Mucosa of rectum (tissue), 2 donors: ENCODE results near the gene GAS6.
A peak's percentile ranks its signal among the peaks of the same experiment; 100 is the strongest.

ENCODE experiments used
- H3K27ac ChIP-seq, 2 donors: one replicate each; pipeline ENCODE4 v1.7.0; 2013; ENCODE audit warnings: inconsistent platforms in 2 of 2, low read depth in 2 of 2, low read length in 2 of 2
- H3K27me3 ChIP-seq, 2 donors: one replicate each; pipeline ENCODE4 v1.7.0; 2013; ENCODE audit warnings: low read length in 2 of 2; ENCODE audit not compliant: control insufficient read depth in 2 of 2, insufficient read depth in 2 of 2
- H3K36me3 ChIP-seq, 2 donors: one replicate each; pipeline ENCODE4 v1.7.0; 2013; ENCODE audit warnings: low read length in 2 of 2; ENCODE audit not compliant: control insufficient read depth in 2 of 2, insufficient read depth in 2 of 2
- H3K4me1 ChIP-seq, 2 donors: one replicate each; pipeline ENCODE4 v1.7.0; 2013; ENCODE audit warnings: low read length in 2 of 2, mild to moderate bottlenecking in 1 of 2; ENCODE audit not compliant: control insufficient read depth in 2 of 2, insufficient read depth in 2 of 2
- H3K4me3 ChIP-seq, 2 donors: one replicate each; pipeline ENCODE4 v1.7.0; 2013; ENCODE audit warnings: low read length in 2 of 2
- H3K9ac ChIP-seq, 2 donors: one replicate each; pipeline ENCODE4 v1.7.0; 2013; ENCODE audit warnings: low read length in 2 of 2, low read depth in 1 of 2, mild to moderate bottlenecking in 1 of 2
- H3K9me3 ChIP-seq, 2 donors: one replicate each; pipeline ENCODE4 v1.7.0; 2013; ENCODE audit warnings: low read length in 2 of 2; ENCODE audit not compliant: control insufficient read depth in 2 of 2
- donor health status: healthy.
- donor health status: Normal muscosa, but diverticular disease.

GAS6 gene

DNA sequence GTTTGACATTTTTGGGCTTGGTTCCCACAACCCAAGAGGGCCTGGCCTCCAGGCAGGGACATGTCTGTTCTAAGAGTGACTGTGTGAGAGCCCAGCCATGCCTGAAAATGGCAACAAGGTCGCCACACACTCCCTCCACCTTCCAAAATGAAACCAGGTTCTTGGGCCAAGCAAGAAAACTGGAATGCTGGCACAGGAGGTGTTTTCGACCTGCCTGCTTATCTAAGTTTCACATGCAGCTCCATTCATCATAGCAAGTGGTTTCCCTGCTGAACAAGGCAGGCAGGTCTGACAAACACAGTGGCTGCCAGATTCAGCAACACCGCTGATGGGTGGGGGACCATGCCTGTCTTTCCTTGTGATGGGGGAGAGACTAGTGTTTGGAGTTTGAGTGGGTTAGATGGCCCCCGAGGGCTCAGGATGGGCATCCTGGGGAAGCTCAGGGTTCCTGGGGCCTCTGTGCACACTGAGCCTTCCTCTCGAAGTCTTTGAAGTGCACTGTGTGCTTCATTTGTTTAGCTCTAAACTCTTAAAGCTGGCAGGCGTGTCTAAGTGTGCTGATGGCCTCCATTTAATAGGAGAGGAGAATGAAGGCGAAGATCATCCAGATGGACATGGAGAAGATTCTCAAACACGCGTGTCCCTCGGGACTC, 17.9 kb upstream of the GAS6 start:
- Histone ChIP-seq H3K4me3 (no peak overlapping the region), H3K9me3 (no peaks in the 10 kb centered on the region), H3K36me3 (no peaks in the 10 kb centered on the region), H3K27me3 (peaks cover 0 to 1% of the 10 kb centered on the region in 2 donors), H3K9ac (no peak overlapping the region), H3K4me1 (no peaks in the 10 kb centered on the region), H3K27ac (peak overlapping the region in 1 of 2 donors; percentile 8)

DNA sequence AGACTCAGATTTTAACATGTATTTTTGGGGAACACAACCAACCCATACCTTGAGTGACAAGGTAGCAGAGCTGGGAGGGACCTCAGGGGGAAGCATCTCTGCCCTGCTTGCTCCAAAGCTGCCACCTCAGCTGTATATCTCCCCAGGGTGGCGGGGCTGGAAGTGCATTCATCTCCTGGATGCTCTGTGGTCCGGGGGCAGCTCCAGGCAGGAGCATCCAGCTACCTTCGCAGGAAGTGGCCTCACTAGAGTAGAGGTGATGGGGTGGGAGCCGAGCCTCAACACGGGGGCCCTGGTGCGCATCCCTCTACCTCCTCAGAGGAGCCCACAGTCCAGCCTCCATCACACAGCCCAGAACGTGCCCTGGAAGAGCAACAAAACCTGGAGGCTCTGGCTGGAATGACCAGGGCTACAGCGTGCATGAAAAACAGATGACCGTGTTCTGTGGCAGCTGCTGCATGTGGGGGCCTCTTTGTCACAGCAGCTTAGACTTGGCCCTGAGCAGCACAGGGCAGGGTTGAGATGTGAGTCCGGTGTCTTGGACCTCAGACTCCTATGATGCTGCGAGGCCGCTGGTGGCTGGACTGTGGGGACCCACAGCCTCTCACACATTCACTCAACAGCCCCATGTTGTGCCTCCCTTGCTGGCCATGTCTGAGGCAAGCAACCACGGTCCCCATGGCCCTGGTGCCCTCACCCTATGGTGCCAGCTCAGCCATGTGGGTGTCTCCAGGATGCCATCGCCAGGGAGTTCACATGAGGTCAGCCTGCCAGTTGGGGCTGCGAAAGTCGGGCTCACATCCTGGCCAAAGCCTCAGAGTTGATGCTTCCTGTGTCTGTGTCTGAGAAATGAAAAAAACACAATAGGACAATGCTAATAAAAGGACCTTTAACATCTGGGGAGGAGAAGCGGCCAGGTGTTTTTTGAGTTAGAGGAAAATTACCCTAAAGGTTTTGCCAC, 17.1 kb upstream of the GAS6 start:
- H3K27ac ChIP-seq, result no peak overlapping the region
- H3K4me1 ChIP-seq, result no peaks in the 10 kb centered on the region
- no peaks in the 10 kb centered on the region for H3K9me3 ChIP-seq
- H3K36me3 ChIP-seq, result no peaks in the 10 kb centered on the region
- H3K9ac ChIP-seq, result no peak overlapping the region
- H3K4me3 ChIP-seq, result no peak overlapping the region
- peaks cover 0 to 1% of the 10 kb centered on the region in 2 donors for H3K27me3 ChIP-seq

DNA sequence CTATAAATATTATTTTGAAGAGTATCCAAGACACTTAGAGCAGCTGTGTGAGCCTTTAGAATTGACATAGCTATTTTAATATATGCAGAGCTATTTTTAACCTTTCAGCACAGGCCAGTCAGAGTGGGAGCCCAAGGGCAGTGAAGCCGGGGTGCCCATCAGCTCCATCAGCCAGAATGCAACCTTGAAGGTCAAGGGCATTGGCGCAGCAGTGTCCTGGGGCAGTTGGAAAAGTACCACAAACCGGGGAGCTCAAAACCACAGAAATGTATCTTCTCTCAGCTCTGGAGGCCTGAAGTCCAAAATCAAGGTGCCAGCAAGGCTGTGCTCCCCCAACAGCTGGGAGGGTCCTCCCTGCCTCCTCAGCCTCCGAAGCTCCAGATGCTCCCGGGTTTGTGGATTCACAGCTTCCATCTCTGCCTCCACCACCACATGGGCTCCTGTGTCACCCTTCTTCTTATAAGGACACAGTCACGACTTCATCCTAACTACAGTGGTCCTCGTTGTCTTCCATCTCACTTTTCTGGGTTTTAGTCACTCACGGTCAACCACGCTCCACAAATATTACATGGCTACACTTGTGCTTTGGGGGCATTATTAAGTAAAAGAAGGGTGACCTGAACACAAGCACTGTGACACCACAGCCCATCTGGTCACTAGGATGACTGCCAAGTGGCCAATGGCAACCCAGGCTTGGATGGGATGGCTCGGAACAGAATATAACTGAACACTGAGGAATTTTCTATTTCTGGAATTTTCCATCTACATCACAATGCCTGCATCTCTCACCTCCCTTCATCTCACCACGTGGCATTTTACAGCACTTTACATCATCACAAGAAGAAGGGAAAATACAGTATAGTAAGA, 15.9 kb upstream of the GAS6 start:
- Histone ChIP-seq H3K36me3 (no peaks in the 10 kb centered on the region), H3K9me3 (no peaks in the 10 kb centered on the region), H3K9ac (no peak overlapping the region), H3K4me3 (no peak overlapping the region), H3K27me3 (peaks cover 0 to 4% of the 10 kb centered on the region in 2 donors), H3K27ac (no peak overlapping the region), H3K4me1 (no peaks in the 10 kb centered on the region)

DNA sequence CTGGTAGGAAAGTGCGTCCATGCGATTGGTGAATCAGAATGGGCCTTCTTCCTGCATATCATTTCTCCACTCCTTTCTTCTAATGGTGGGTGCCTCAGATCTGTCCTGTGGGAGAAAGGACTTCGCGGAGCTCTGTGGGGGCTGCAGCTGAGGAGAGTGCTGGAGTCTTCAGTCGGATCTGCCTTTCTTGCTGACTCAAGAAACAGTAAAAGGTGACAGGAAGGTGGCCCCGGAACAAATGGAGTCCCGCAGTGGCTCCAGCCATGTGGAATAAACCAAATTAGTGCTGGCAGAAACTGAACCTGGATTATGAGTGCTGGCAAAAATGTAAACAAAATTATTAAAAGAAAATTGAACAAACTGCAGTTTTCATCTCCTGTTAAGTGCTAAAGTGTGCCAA, 15.1 kb upstream of the GAS6 start:
- H3K4me1 ChIP-seq, result no peaks in the 10 kb centered on the region
- no peak overlapping the region for H3K9ac ChIP-seq
- H3K36me3 ChIP-seq, result no peaks in the 10 kb centered on the region
- no peak overlapping the region for H3K4me3 ChIP-seq
- H3K27me3 ChIP-seq, result peaks cover 0 to 4% of the 10 kb centered on the region in 2 donors
- H3K27ac ChIP-seq, result no peak overlapping the region
- no peaks in the 10 kb centered on the region for H3K9me3 ChIP-seq

DNA sequence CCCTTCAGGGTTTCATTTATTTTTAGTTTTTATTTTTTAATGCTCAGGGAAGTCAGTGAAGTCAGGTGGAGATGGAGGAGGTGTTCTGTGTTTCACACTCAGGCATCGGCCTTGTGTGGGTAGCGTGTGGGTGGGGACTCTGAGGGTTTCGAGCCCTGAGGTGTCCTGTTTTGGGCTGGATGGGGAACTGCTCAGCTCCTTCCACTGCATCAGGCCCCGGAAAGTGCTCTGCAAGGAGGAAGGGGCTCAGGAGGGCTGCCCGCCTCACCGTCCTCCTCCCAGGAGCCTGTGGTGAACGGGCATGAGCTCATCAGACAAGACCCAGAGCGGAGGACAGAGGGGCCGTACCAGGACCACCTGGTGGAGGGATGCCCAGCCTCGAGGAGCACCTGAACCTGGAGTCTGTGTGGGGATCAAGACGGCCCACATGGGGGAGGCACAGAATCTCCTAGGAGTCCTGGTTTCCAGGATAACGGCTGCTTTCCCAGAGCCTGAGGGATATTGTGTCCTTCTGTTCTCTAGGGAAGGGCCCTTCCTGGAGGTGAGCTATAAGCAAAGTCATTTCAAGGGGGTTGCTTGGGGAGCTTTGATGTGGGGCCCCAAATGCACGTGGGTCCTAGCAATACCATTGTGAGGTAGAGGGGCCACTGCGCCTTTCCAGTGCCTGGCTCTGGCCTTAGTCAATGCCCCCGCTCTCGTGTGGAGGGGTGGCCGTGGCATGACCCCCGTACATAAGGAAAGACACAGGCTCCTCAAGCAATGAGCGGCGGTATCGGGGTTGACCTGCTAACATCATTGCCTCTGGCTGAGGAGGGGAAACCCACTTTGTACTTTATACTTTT, 13.5 kb upstream of the GAS6 start:
- no peaks in the 10 kb centered on the region for H3K36me3 ChIP-seq
- no peak overlapping the region for H3K4me3 ChIP-seq
- H3K9me3 ChIP-seq, result no peaks in the 10 kb centered on the region
- no peak overlapping the region for H3K9ac ChIP-seq
- peaks cover 0 to 4% of the 10 kb centered on the region in 2 donors for H3K27me3 ChIP-seq
- H3K27ac ChIP-seq, result no peak overlapping the region
- no peaks in the 10 kb centered on the region for H3K4me1 ChIP-seq

DNA sequence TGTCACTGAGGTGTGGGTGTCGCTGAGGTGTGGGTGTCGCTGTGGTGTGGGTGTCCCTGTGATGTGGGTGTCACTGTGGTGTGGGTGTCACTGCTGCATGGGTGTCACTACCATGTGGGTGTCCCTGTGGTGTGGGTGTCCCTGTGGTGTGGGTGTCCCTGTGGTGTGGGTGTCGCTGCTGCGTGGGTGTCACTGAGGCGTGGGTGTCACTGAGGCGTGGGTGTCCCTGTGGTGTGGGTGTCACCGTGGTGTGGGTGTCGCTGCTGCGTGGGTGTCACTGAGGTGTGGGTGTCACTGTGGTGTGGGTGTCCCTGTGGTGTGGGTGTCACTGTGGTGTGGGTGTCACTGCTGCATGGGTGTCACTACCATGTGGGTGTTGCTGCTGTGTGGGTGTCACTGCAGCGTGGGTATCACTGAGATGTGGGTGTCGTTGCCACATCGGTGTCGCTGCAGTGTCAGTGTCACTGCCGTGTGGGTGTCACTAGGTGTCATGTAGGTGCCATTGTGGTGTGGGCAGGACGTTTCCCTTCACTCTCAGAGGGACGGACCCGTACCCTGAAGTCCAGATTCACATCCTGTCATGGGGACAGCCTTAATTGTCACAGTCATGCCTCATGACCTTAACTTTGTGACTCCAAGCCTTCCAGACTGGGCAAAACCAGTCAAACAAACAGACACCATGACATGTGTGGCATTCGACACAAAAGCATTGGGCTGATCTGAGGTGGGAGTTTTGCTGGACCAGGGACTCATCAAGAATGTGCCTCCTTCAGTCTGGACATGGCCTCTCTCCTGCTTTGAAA, 12.7 kb upstream of the GAS6 start:
- Histone ChIP-seq H3K9ac (no peak overlapping the region), H3K4me1 (no peaks in the 10 kb centered on the region), H3K36me3 (no peaks in the 10 kb centered on the region), H3K4me3 (no peak overlapping the region), H3K27ac (no peak overlapping the region), H3K9me3 (no peaks in the 10 kb centered on the region), H3K27me3 (peaks cover 0 to 4% of the 10 kb centered on the region in 2 donors)

DNA sequence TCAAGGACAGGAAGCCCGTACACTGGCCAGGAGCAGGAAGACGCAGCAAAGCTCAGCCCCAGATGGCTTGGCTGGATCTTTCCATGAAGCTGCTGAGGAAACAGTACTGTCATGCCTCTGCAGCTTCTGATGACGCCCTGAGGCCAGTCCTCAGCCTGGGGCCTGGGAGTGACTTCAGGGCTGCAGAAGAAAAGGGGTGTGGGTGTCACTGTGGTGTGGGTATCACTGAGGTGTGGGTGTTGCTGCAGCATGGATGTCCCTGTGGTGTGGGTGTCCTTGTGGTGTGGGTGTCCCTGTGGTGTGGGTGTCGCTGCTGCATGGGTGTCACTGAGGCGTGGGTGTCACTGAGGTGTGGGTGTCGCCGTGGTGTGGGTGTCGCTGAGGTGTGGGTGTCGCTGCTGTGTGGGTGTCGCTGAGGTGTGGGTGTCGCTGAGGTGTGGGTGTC, 12.0 kb upstream of the GAS6 start:
- Histone ChIP-seq H3K36me3 (no peaks in the 10 kb centered on the region), H3K9me3 (no peaks in the 10 kb centered on the region), H3K27ac (no peak overlapping the region), H3K4me1 (no peaks in the 10 kb centered on the region), H3K27me3 (peaks cover 0 to 4% of the 10 kb centered on the region in 2 donors), H3K4me3 (no peak overlapping the region), H3K9ac (no peak overlapping the region)

DNA sequence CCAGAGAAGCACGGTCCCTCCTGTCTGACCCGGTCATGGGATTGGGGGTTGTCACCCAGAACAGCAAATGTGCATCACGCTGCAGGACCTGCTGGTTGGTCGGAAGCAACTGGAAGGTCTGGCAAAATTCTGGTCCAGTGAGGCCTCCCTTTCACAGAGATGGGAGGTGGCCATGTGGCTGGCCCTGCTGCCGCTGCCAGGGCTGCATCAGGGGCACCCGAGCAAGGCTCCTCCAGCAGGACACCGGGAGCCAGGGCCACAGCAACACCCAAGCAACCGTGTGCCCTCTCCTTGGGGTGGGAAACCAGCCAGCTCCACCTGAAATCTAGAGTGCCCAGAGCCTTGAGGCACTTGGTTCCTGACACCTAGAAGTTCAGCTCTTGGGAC, 11.5 kb upstream of the GAS6 start:
- Histone ChIP-seq H3K9me3 (no peaks in the 10 kb centered on the region), H3K27me3 (peaks cover 0 to 4% of the 10 kb centered on the region in 2 donors), H3K4me3 (no peak overlapping the region), H3K27ac (no peak overlapping the region), H3K4me1 (no peaks in the 10 kb centered on the region), H3K36me3 (no peaks in the 10 kb centered on the region), H3K9ac (no peak overlapping the region)
